Measurements from ENCODE around the gene MTFR2.
"Not testable (repeated sequence)": the region's sequence is repeated elsewhere in the genome, so short reads cannot be mapped to it uniquely, and the experiment has no call there.

Gene MTFR2

GRCh38 chr6:136226027-136226673, 24.0 kb downstream of the MTFR2 start:
- DNase-seq (ENCODE audit: low read depth): peak; percentile 78
- TF ChIP-seq, protein P1, sequence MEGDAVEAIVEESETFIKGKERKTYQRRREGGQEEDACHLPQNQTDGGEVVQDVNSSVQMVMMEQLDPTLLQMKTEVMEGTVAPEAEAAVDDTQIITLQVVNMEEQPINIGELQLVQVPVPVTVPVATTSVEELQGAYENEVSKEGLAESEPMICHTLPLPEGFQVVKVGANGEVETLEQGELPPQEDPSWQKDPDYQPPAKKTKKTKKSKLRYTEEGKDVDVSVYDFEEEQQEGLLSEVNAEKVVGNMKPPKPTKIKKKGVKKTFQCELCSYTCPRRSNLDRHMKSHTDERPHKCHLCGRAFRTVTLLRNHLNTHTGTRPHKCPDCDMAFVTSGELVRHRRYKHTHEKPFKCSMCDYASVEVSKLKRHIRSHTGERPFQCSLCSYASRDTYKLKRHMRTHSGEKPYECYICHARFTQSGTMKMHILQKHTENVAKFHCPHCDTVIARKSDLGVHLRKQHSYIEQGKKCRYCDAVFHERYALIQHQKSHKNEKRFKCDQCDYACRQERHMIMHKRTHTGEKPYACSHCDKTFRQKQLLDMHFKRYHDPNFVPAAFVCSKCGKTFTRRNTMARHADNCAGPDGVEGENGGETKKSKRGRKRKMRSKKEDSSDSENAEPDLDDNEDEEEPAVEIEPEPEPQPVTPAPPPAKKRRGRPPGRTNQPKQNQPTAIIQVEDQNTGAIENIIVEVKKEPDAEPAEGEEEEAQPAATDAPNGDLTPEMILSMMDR (IDR thresholded peaks at IDR 0.05; ENCODE audit: low read length, missing control alignments): no peak

DNA sequence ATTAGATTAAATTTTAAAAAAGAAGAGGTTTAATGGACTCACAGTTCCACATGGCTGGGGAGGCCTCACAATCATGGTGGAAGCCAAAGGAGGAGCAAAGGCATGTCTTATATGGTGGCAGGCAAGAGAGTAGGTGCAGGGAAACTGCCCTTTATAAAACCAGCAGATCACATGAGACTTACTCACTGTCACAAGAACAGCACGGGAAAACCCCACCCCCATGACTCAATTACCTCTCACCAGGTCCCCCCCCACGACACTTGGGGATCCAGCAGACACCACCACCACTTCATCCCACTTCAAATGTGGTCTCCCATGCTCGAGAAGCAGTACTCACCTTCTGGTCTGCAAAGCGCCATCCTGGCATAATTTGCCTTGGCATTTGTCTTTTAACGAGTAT, 24.6 kb downstream of the MTFR2 start:
- no peak overlapping the region for H3K4me3 ChIP-seq (replicated peaks; ENCODE audit: low read depth, low read length)
- DNase-seq (ENCODE audit: low read depth): no peak
- TF ChIP-seq, protein P1 (IDR thresholded peaks at IDR 0.05; ENCODE audit: low read length, missing control alignments): no peak

More at GRCh38 chr6:136226027-136226673, 24.0 kb downstream of the MTFR2 start:
- H3K4me3 ChIP-seq (replicated peaks; ENCODE audit: low read depth, low read length): no peak overlapping the region

DNA sequence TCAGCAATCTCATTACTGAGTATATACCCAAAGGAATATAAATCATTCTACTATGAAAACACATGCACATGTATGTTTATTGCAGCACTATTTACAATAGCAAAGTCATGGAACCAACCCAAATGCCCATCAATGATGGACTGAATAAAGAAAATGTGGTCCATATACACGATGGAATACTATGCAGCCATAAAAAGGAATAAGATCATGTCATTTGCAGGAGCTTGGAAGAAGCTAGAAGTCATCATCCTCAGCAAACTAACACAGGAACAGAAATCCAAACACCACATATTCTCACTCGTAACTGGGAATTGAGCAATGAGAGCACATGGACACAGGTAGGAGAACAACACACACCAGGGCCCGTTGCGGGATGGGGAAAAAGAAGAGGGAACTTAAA, 25.1 kb downstream of the MTFR2 start:
- H3K4me3 ChIP-seq (replicated peaks; ENCODE audit: low read depth, low read length); DNase-seq (ENCODE audit: low read depth): not testable (repeated sequence)

- TF ChIP-seq, protein P1 (IDR thresholded peaks at IDR 0.05; ENCODE audit: low read length, missing control alignments): no peak
- DNase-seq (ENCODE audit: low read depth): no peak
- H3K4me3 ChIP-seq (replicated peaks; ENCODE audit: low read depth, low read length): no peak overlapping the region
Observed at GRCh38 chr6:136216503-136217401, 33.4 kb downstream of the MTFR2 start.

- DNase-seq (ENCODE audit: low read depth): no peak
- no peak overlapping the region for H3K4me3 ChIP-seq (replicated peaks; ENCODE audit: low read depth, low read length)
- TF ChIP-seq, protein P1 (IDR thresholded peaks at IDR 0.05; ENCODE audit: low read length, missing control alignments): no peak
Observed at GRCh38 chr6:136213853-136214252, 36.3 kb downstream of the MTFR2 start.

GRCh38 chr6:136213012-136213539, 37.0 kb downstream of the MTFR2 start:
- TF ChIP-seq, protein P1 (IDR thresholded peaks at IDR 0.05; ENCODE audit: low read length, missing control alignments): no peak
- H3K4me3 ChIP-seq (replicated peaks; ENCODE audit: low read depth, low read length): no peak overlapping the region
- DNase-seq (ENCODE audit: low read depth): no peak

DNA sequence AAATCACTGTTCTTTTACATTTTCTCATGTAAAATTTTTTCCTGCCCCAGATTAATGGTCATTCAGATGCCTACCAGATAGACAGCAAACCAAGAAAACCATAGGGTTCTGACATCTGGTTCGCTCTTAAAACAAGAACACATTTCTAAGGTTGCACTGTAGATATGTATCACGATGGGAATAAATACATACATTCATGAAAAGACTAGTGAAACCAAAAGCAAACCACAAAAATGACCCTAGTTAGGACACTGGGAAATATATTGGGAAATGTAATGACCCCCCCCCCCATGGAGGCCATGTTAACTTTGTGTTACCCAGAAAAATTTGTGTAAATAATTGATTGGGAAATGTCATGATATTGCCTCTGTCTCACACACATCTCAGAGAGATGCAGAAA, 37.5 kb downstream of the MTFR2 start:
- TF ChIP-seq, protein P1 (IDR thresholded peaks at IDR 0.05; ENCODE audit: low read length, missing control alignments): no peak
- no peak for DNase-seq (ENCODE audit: low read depth)
- no peak overlapping the region for H3K4me3 ChIP-seq (replicated peaks; ENCODE audit: low read depth, low read length)

All from fibroblast of pulmonary artery (primary cell).